NCI-H1105 (cell line): ENCODE measurements around the gene KMT5B.
A peak's percentile ranks its signal among the peaks of the same experiment; 100 is the strongest.

ENCODE experiments used
- DNase-seq: peaks from one replicate; lab custom pipeline; 2025; lab: John Stamatoyannopoulos, UW

Gene KMT5B

GRCh38 chr11:68179847-68180246 is 33.2 kb downstream of the KMT5B start:
- no peak for DNase-seq

GRCh38 chr11:68177877-68178276 is 35.2 kb downstream of the KMT5B start:
- no peak for DNase-seq

- DNase-seq = no peak
Measured at GRCh38 chr11:68173926-68174325, 39.2 kb downstream of the KMT5B start.

GRCh38 chr11:68169442-68169841 is 43.7 kb downstream of the KMT5B start:
- DNase-seq = no peak

GRCh38 chr11:68168694-68169093 is 44.4 kb downstream of the KMT5B start:
- DNase-seq = no peak

GRCh38 chr11:68167474-68167873 is 45.6 kb downstream of the KMT5B start:
- DNase-seq = no peak

GRCh38 chr11:68166969-68167368 is 46.1 kb downstream of the KMT5B start:
- DNase-seq = no peak

GRCh38 chr11:68165601-68166000 is 47.5 kb downstream of the KMT5B start:
- DNase-seq = no peak

- DNase-seq = no peak
Measured at GRCh38 chr11:68164437-68164836, 48.7 kb downstream of the KMT5B start.

- no peak for DNase-seq
Measured at GRCh38 chr11:68163691-68164090, 49.4 kb downstream of the KMT5B start.

GRCh38 chr11:68160100-68160695 is 52.9 kb downstream of the KMT5B start:
- no peak for DNase-seq

GRCh38 chr11:68159665-68160064 is 53.4 kb downstream of the KMT5B start:
- DNase-seq = no peak

- no peak for DNase-seq
Measured at GRCh38 chr11:68159161-68159560, 53.9 kb downstream of the KMT5B start.

GRCh38 chr11:68158580-68158979 is 54.5 kb downstream of the KMT5B start:
- no peak for DNase-seq

- no peak for DNase-seq
Measured at GRCh38 chr11:68153742-68154141, 59.4 kb downstream of the KMT5B start.

GRCh38 chr11:68150037-68150436 is 63.1 kb downstream of the KMT5B start:
- DNase-seq = no peak

GRCh38 chr11:68149417-68149816 is 63.7 kb downstream of the KMT5B start:
- no peak for DNase-seq

- no peak for DNase-seq
Measured at GRCh38 chr11:68148879-68149278, 64.2 kb downstream of the KMT5B start.

GRCh38 chr11:68148071-68148805 is 64.9 kb downstream of the KMT5B start:
- DNase-seq = no peak

- DNase-seq = peak; percentile 39
Measured at GRCh38 chr11:68146704-68147474, 66.2 kb downstream of the KMT5B start.

GRCh38 chr11:68146010-68146540 is 67.0 kb downstream of the KMT5B start:
- no peak for DNase-seq

- DNase-seq = no peak
Measured at GRCh38 chr11:68145120-68145866, 67.8 kb downstream of the KMT5B start.
